Activated naive CD8-positive, alpha-beta T cell treated with anti-CD3 and anti-CD28 coated beads, Interleukin-2, amount 50 U/mL, for 24 hours (primary cell): Measurements from ENCODE around the gene SUSD3.

Source experiments
- ATAC-seq: fragments of 150-1000 bp; cut with Tn5 transposase; one replicate; pipeline ENCODE4 v1.10.0; 2021
- DNase-seq: peaks from one replicate; pipeline ENCODE4 v3.0.0; 2021
- H3K27ac Mint-ChIP-seq: one replicate; pipeline ENCODE4 v1.8.0; 2021; ENCODE audit warnings: mild to moderate bottlenecking, mixed read lengths
- H3K27me3 Mint-ChIP-seq: one replicate; pipeline ENCODE4 v1.8.0; 2021; ENCODE audit warnings: mixed read lengths
- H3K36me3 Mint-ChIP-seq: one replicate; pipeline ENCODE4 v1.8.0; 2021; ENCODE audit warnings: low read depth, mixed read lengths
- H3K4me1 Mint-ChIP-seq: one replicate; pipeline ENCODE4 v1.8.0; 2021; ENCODE audit warnings: mixed read lengths
- H3K4me3 Mint-ChIP-seq: one replicate; pipeline ENCODE4 v1.8.0; 2021; ENCODE audit warnings: mild to moderate bottlenecking, moderate library complexity, mixed read lengths
- H3K9me3 Mint-ChIP-seq: one replicate; pipeline ENCODE4 v1.8.0; 2021; ENCODE audit warnings: mixed read lengths

Gene SUSD3

DNA sequence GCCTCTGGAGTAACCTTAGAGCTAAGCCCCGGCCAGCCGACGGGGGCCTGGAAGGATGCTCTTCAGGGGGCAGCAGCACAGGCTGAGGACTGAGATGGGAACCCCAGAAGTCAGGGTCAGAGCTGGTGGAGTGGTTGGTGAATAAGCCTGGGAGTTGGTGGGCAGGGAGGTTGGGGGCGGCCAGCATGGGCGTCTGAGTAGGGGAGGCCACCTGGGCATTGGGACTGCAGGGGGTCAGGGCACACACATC, 61.1 kb downstream of the SUSD3 start:
- no peaks in the 10 kb centered on the region for H3K27me3 Mint-ChIP-seq
- no peak overlapping the region for H3K4me3 Mint-ChIP-seq
- H3K27ac Mint-ChIP-seq, result peak overlapping the region; percentile 70
- H3K36me3 Mint-ChIP-seq, result peaks cover 5% of the 10 kb centered on the region
- H3K4me1 Mint-ChIP-seq, result peaks cover 23% of the 10 kb centered on the region
- no peaks in the 10 kb centered on the region for H3K9me3 Mint-ChIP-seq
- DNase-seq (no peak), ATAC-seq (no peak)

DNA sequence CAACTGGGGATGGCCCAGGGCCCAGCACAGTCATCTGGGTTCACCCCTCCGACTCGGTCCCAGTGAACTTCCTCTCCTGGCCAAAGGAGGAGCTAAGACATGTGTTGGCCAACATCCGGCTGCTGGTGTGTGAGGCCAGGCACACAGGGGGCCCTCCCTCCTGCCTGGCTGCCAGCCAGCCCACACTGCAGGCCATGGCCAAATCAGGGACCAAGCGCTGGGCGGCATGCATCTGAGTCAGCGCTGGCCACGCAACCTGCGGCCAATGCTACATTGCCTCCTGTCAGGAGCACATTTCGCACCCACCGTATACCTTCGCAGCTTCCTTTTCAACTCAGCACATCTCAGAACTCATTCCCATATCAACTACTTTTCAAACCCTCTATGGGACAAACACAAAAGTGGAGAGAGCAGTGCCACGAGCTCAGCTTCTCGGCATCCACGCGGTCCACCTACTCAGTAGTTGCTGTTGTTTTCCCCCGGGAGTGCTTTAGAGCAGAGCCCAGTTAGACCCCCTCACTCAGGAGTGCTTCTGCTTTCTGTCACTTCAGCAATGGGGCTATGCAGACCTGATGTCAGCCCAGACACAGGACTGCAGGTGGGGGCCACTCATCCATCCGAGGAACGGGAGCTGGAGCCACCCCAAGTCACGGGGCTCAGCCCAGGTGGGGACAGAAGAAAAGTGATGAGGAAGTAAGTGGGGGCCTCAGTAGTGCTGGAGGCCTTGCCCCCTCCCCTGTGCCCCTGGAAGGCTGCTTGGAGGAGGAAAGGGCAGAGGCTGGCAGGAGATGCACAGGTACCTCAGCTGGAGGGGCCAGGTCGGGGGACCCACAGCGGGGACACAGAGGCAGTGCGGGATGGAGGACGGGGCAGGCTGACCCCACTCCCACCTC, 61.7 kb downstream of the SUSD3 start:
- H3K27ac Mint-ChIP-seq, result peak overlapping the region; percentile 70
- H3K4me3 Mint-ChIP-seq, result no peak overlapping the region
- DNase-seq, result peak; percentile 54
- peaks cover 9% of the 10 kb centered on the region for H3K36me3 Mint-ChIP-seq
- H3K4me1 Mint-ChIP-seq, result peaks cover 18% of the 10 kb centered on the region
- H3K9me3 Mint-ChIP-seq, result no peaks in the 10 kb centered on the region
- H3K27me3 Mint-ChIP-seq, result no peaks in the 10 kb centered on the region
- ATAC-seq, result peak; percentile 81

DNA sequence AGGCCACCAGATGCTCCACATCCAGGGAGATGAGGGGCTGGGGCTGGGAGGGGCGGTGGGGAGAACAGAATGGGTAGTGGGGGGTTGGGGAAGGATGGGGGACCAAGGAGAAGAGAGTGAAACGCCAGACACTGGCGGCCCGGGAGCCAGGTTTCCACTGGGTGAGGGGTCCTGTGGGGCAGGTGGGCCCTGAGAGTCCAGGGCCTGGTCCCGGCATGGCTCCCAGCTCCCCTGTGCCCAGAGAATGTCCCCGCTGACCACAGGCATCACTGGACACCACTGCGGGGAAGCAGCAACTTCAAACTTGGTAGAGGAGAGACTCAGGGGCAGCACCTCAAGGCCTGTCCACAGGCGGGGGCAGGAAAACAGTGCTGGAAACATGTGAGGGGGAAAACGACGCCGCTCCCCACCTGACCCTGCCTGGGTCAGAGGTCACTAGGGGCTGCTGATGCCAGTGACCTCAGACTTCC, 62.4 kb downstream of the SUSD3 start:
- Mint-ChIP-seq H3K4me1 (peaks cover 21% of the 10 kb centered on the region), H3K36me3 (peaks cover 12% of the 10 kb centered on the region), H3K27me3 (no peaks in the 10 kb centered on the region), H3K4me3 (no peak overlapping the region), H3K9me3 (no peaks in the 10 kb centered on the region), H3K27ac (no peak overlapping the region)
- ATAC-seq (no peak), DNase-seq (no peak)

- ATAC-seq (no peak), DNase-seq (no peak)
- Mint-ChIP-seq H3K4me1 (peaks cover 28% of the 10 kb centered on the region), H3K4me3 (no peak overlapping the region), H3K27me3 (no peaks in the 10 kb centered on the region), H3K9me3 (no peaks in the 10 kb centered on the region), H3K27ac (no peak overlapping the region), H3K36me3 (peaks cover 12% of the 10 kb centered on the region)
Measured at GRCh38 chr9:93121316-93122241, 63.1 kb downstream of the SUSD3 start.

DNA sequence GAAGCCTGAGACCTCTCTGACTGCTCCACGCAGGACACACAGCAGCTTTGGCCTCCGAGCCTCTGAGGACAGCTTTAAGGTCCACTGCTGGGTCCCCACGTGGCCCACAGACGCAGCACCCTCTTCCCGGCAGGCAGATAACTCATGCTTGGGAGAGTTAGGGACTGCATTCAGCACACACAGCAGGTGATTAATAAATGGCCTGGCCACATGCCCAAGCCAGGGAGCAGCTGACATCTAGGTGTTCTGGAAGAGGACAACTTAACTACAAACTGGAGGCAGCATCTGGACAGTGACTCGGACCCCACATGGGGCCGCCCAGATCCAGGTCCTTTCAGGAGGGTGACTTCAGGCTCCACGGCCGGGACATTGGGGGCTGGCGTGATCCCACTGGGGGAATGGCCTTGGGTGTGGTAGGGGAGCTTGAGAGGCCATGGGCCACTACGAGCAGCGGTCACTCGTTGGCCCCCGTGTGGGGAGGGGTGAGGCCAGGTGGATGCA, 64.3 kb downstream of the SUSD3 start:
- Mint-ChIP-seq H3K27me3 (no peaks in the 10 kb centered on the region), H3K9me3 (no peaks in the 10 kb centered on the region), H3K36me3 (peaks cover 12% of the 10 kb centered on the region), H3K4me3 (no peak overlapping the region), H3K27ac (no peak overlapping the region), H3K4me1 (peaks cover 40% of the 10 kb centered on the region)
- ATAC-seq (no peak), DNase-seq (no peak)

GRCh38 chr9:93123561-93124283, 65.2 kb downstream of the SUSD3 start:
- Mint-ChIP-seq H3K36me3 (peaks cover 12% of the 10 kb centered on the region), H3K9me3 (no peaks in the 10 kb centered on the region), H3K4me3 (no peak overlapping the region), H3K27ac (no peak overlapping the region), H3K4me1 (peaks cover 45% of the 10 kb centered on the region), H3K27me3 (no peaks in the 10 kb centered on the region)
- no peak for DNase-seq
- ATAC-seq, result no peak

DNA sequence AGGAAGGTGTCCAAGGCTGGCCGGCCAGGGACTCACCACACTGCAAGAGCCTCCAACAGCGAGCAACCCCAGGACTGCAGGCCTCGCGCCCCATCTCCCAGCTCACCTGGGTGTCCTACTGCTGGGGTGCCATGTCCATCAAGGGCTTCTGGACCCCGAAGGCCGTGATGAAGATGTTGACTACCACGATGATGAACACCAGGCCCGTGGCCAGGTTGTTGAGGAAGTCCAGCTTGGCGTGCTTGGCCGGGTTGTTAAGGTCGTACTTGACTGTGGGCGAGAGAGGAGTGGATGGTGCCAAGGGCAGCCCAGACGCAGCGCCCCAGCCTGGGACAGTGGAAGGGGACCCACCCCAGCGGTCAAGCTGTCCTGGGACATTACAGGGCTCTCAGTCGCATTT, 66.3 kb downstream of the SUSD3 start:
- DNase-seq (no peak), ATAC-seq (no peak)
- Mint-ChIP-seq H3K27me3 (no peaks in the 10 kb centered on the region), H3K4me1 (peaks cover 44% of the 10 kb centered on the region), H3K9me3 (no peaks in the 10 kb centered on the region), H3K4me3 (no peak overlapping the region), H3K27ac (no peak overlapping the region), H3K36me3 (peaks cover 12% of the 10 kb centered on the region)

GRCh38 chr9:93125331-93125894, 66.9 kb downstream of the SUSD3 start:
- DNase-seq, result no peak
- no peak overlapping the region for H3K4me3 Mint-ChIP-seq
- no peaks in the 10 kb centered on the region for H3K27me3 Mint-ChIP-seq
- no peak overlapping the region for H3K27ac Mint-ChIP-seq
- H3K4me1 Mint-ChIP-seq, result peaks cover 39% of the 10 kb centered on the region
- peaks cover 12% of the 10 kb centered on the region for H3K36me3 Mint-ChIP-seq
- no peaks in the 10 kb centered on the region for H3K9me3 Mint-ChIP-seq
- no peak for ATAC-seq

DNA sequence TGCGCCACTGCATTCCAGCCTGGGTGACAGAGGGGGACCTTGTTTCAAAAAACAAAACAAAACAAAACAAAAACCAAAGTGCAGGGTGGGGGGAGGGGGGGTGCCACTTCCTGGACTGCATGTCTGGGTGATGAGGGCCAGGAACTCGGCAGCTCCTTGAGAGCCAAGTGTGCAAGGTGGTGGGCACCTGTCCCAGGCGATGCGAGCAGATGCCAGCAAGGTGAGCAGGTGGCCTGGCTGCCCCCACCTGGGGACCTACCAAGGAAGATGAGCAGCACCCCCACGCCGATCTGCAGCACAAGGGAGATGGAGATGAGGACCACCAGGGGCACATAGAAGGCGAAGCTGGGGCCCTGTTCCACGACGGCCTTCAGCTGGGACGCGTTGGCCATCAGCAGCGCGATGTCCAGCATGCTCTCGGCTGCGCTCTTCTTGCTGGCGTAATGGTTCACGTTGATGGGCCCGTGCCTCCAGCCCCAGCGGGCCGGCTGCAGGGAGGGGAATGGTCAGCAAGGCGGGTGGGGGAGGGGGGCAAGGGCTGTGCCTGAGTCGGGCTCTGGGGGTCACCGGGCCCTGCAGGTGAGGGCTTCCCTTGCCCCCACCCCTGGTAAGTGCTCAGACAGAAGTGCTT, 67.8 kb downstream of the SUSD3 start:
- ATAC-seq (no peak), DNase-seq (no peak)
- H3K4me1 Mint-ChIP-seq, result peaks cover 44% of the 10 kb centered on the region
- H3K9me3 Mint-ChIP-seq, result no peaks in the 10 kb centered on the region
- no peak overlapping the region for H3K4me3 Mint-ChIP-seq
- H3K27me3 Mint-ChIP-seq, result no peaks in the 10 kb centered on the region
- peak overlapping the region; percentile 31 for H3K27ac Mint-ChIP-seq
- peaks cover 10% of the 10 kb centered on the region for H3K36me3 Mint-ChIP-seq

- Mint-ChIP-seq H3K9me3 (no peaks in the 10 kb centered on the region), H3K4me3 (peak overlapping the region; percentile 29), H3K4me1 (peaks cover 50% of the 10 kb centered on the region), H3K27ac (peak overlapping the region; percentile 80), H3K27me3 (no peaks in the 10 kb centered on the region), H3K36me3 (peaks cover 12% of the 10 kb centered on the region)
- ATAC-seq (peak; percentile 26), DNase-seq (no peak)
Measured at GRCh38 chr9:93126825-93127368, 68.4 kb downstream of the SUSD3 start.

DNA sequence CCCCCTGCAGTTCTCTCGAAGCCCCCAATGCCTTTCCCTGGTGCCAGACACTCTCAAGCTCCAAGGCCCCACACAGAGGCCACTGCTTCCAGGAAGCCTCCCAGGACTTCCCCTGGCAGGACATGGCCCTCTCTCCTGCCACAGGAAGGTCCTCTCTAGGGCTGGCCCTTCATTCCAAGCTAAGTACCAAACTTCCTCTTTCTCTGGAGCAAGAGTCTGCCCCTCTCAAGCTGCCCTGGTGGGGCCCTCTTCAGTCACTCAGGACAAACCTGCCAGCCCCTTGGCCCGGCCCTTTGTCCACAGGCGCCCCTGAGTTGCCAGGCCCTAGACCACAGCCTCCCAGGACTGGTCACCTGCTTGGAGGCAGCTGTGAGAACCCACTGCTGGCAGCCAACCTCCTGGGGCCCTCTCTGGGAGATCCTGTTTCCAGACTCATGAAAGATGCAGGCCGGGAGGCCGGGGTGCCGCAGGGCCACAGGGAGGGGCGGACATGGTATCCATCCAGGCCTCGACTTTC, 69.0 kb downstream of the SUSD3 start:
- Mint-ChIP-seq H3K27me3 (no peaks in the 10 kb centered on the region), H3K4me1 (peaks cover 56% of the 10 kb centered on the region), H3K9me3 (no peaks in the 10 kb centered on the region), H3K27ac (peak overlapping the region; percentile 80), H3K4me3 (peak overlapping the region; percentile 29), H3K36me3 (peaks cover 12% of the 10 kb centered on the region)
- ATAC-seq (no peak), DNase-seq (no peak)

GRCh38 chr9:93128011-93128714, 69.7 kb downstream of the SUSD3 start:
- DNase-seq, result no peak
- Mint-ChIP-seq H3K36me3 (peaks cover 15% of the 10 kb centered on the region), H3K4me1 (peaks cover 63% of the 10 kb centered on the region), H3K9me3 (no peaks in the 10 kb centered on the region), H3K4me3 (peak overlapping the region; percentile 24), H3K27me3 (no peaks in the 10 kb centered on the region), H3K27ac (peak overlapping the region; percentile 80)
- peak; percentile 2 for ATAC-seq

GRCh38 chr9:93128715-93129224, 70.3 kb downstream of the SUSD3 start:
- Mint-ChIP-seq H3K27me3 (no peaks in the 10 kb centered on the region), H3K36me3 (peaks cover 15% of the 10 kb centered on the region), H3K27ac (peak overlapping the region; percentile 79), H3K4me3 (no peak overlapping the region), H3K4me1 (peaks cover 64% of the 10 kb centered on the region), H3K9me3 (no peaks in the 10 kb centered on the region)
- DNase-seq, result no peak
- ATAC-seq, result no peak
